Dermis blood vessel endothelial cell (primary cell): ENCODE data around the gene RAB5B. TPM values are rescaled to one million over a fixed set of nuclear protein-coding genes. Genes with fewer than 3 reads are reported as not detected.

Experiments used
- DNase-seq: peaks from one replicate; pipeline ENCODE4 v3.0.0; 2010
- total RNA-seq: library from RNA; depleted of rRNA; stranded (reverse); fragments of >200 nt; gene quantifications from 2 replicates; pipeline ENCODE4 v1.2.3, GENCODE V29; 2014

The RAB5B gene
- total RNA-seq, 1 donor from 2014 or later: 44.8 TPM

DNA sequence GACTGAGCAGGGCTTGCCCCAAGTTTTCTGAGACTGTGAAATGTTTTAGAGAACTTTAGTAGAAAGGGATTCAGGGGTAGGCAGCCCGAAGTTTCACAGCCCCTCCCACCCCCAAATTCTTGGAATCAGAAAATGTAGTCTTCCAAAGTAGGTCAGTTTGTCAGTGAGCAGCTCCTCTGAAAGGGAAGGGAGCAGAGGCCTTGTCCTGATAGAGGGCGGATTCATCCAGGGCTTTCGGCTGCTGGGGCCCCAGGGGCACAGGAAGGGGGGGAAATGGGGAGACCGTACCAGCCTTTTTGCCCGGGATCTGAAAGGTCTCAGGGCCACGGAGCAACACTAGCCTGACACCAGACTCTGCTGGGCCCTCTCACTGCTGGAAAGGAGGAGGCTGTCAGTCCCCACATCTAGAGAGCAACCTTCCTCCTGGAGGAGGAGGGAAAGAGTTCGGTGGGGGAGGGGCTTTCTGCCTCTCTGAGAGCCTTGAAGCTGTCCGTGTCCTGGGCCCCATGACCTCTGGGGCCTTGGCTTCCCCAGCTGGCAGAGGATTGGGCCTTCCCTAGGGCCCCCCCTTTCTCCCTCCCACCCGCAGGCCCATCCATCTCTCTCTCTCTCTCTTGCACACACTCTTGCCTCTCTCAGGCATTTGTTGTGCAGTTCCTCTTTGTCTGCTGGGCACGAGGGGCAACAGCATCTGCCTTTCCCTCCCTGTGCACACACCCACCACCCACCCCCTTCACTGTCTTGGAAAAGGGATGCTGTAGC, 46.7 kb downstream of the RAB5B start, which contains the start of gene IKZF4:
Gene IKZF4, plus strand, starts transcription at position 621 of the 762 bp plus-strand sequence. CDS start 451 bp downstream, outside the sequence.
- no peak for DNase-seq

DNA sequence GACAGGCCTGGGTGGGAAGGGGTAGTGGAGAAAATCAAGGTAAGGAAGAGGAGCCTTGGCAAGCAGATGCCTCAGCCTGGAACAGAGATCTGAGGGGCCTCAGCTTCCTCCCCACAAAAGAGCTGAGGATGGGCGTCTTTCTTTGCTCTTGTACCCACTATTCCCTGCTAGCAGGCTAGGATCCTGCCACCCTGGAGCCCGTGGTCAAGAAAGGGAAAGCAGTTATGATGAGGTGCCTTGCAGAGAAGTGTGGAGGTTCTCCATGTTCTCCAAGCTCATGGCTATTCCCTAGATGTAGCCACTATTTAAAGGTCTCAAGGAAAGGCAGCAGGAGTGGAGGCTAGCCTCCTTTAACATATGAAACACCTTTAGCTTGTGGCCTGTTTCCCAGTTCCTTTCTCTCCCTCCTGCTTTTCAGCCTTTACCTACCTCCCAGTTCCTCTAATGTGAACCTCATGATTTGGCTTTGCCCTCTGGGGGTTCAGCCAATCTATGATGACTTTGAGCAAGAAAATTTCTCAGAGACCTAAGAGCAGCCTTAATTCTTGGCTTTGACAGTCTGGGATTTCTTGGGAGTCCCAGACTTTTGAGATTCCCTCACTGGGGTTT, 48.1 kb downstream of the RAB5B start:
- DNase-seq: no peak

DNA sequence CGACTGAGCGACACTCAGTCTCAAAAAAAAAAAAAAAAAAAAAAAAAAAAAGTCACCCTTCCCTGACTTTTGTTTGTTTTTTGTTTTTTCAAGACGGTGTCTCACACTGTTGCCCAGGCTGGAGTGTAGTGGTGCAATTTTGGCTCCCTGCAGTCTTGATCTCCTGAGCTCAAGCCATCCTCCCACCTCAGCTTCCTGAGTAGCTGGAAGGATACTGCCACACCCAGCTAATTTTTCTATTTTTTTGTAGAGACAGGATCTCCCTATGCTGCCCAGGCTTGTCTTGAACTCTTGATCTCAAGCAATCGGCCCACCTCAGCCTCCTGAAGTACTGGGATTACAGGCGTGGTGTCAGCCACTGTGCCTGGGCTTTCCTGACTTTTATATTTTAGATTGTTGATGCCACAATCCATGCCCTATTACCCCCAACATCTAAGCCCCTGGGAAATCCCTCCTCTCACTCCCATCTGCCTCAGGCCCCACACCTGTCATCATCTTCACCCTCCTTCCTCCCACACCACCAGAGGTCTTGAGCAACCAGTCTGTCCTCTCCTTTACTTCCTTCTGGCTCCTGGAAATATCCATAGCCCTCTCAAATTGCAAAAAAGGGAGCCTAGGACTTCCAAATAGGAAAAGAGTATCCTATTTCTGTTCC, 54.8 kb downstream of the RAB5B start:
- no peak for DNase-seq

- DNase-seq: peak; percentile 37
Observed at GRCh38 chr12:56029166-56029519, 55.3 kb downstream of the RAB5B start.

DNA sequence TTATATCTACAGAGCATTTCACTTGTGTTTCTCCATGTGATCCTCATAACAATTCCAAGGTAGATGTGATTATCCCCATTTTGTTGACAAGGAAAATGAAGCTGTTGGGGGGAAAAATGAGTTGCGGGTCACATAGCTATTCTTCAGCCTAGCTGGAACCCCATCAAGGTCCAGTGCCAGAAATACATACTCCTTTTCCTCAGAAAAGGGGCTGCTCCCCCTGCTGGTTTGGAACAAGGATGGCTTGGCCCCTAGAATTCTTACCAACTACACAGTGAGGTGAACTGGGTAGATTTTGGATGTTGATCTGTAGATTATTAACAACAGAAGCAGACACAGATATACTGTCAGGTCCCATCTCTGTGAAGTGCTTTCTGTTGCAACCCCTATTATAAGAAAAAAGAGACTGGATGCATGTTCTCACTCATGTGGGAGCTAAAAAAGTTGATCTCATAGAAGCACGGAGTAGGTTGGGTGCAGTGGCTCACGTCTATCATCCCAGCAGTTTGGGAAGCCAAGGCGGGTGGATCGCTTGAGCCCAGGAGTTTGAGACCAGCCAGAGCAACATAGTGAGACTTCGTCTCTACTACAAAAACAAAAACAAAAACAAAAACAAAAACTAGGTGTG, 55.9 kb downstream of the RAB5B start:
- peak; percentile 82 for DNase-seq

GRCh38 chr12:56031987-56032386, 58.1 kb downstream of the RAB5B start:
- no peak for DNase-seq

- no peak for DNase-seq
Observed at GRCh38 chr12:56034586-56035332, 60.9 kb downstream of the RAB5B start.

DNA sequence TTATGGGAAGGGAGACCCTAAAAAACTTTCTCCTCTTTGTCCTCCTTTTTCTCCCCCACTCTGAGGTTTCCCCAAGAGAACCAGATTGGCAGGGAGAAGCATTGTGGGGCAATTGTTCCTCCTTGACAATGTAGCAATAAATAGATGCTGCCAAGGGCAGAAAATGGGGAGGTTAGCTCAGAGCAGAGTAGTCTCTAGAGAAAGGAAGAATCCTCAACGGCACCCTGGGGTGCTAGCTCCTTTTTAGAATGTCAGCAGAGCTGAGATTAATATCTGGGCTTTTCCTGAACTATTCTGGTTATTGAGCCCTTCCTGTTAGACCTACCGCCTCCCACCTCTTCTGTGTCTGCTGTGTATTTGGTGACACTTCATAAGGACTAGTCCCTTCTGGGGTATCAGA, 63.3 kb downstream of the RAB5B start:
- DNase-seq: no peak

DNA sequence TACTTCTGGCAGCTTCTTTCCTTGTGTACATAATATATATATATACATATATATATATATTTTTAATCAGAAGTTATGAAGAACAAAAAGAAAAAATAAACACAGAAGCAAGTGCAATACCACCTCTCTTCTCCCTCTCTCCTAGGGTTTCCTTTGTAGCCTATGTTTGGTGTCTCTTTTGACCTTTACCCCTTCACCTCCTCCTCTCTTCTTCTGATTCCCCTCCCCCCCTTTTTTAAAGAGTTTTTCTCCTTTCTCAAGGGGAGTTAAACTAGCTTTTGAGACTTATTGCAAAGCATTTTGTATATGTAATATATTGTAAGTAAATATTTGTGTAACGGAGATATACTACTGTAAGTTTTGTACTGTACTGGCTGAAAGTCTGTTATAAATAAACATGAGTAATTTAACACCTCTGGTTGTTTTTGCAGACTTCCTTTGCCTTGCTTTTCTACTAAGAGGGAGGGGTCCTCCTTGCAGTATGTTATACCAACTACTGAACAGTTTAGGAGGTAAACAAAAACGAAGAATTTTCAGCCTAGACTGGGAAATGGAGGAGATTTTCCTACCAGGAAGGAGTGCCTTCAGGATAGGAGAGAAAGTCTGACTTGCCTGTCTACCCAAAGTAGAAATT, 64.3 kb downstream of the RAB5B start:
- no peak for DNase-seq

- no peak for DNase-seq
Observed at GRCh38 chr12:56040151-56040550, 66.3 kb downstream of the RAB5B start.

GRCh38 chr12:56040963-56041551, 67.2 kb downstream of the RAB5B start:
- DNase-seq: no peak

DNA sequence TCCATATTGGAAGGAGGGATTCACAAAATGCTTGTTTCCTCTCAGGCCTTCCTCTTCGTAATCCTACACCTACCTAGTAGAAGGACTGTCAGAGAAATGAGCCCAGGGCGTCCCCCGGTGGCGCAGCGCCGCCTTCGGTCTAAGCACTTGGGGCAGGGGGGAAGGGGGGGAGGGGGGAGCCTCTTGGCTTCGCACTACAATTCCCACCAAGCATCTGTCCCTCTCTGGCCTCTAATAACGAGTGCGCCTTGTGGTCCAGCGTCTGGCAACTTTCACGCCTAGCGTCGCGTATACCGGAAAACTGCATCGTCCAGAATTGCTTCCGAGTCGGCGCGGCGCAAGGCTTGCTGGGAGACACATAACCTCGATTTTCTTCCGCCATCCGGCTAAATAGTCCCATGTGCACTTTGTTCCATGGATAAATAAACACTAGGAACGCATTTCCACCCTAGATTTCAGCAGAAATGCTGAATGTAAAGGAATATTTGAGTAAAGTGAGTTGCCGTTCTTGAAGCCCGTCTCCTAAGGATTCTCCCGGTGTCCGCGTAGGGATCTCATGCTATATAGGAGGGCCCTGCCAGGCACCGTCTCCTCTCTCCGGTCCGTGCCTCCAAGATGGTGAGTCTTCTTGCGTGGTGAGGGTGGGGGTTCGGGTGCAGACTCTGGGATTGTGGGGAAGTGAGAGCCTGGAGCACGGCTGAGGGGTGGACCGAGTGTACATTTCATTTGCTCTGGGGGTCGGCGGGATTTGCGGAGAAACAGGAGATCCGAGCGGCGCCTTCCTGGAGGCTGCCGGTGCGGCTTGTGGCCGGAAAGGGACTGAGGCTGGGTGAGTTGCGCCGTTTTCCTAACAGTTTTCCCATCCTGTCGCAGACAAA, 67.9 kb downstream of the RAB5B start, which contains the start of gene RPS26:
Gene RPS26, plus strand, starts transcription at position 367 of the 878 bp plus-strand sequence. Its CDS starts 249 bp downstream, at position 616.
- peak; percentile 100 for DNase-seq

- DNase-seq: peak; percentile 20
Observed at GRCh38 chr12:56042430-56042813, 68.5 kb downstream of the RAB5B start.

- no peak for DNase-seq
Observed at GRCh38 chr12:56042843-56043242, 69.0 kb downstream of the RAB5B start.

Other genes starting within 250 kb of the RAB5B start
- 752 and 1,427 TPM in 2 replicates for gene CD63, start 245.1 kb upstream of the RAB5B start, total RNA-seq
- 1.4 and 5.9 TPM in 2 replicates for gene GDF11, start 231.0 kb upstream of the RAB5B start, total RNA-seq
- gene SARNP, start 156.4 kb upstream of the RAB5B start, total RNA-seq: 93.8 and 113 TPM in 2 replicates
- 35.3 and 38.6 TPM in 2 replicates for gene ORMDL2, start 156.0 kb upstream of the RAB5B start, total RNA-seq
- 63.2 and 65.9 TPM in 2 replicates for gene DNAJC14, start 144.5 kb upstream of the RAB5B start, total RNA-seq
- gene MMP19, start 131.1 kb upstream of the RAB5B start, total RNA-seq: 0.68 and 1.1 TPM in 2 replicates
- 33.1 and 34.9 TPM in 2 replicates for gene PYM1, start 46.2 kb upstream of the RAB5B start, total RNA-seq
- gene DGKA, start 42.9 kb upstream of the RAB5B start, total RNA-seq: 23.7 and 41.5 TPM in 2 replicates
- 0.37 and 1.5 TPM in 2 replicates for gene PMEL, start 8.0 kb upstream of the RAB5B start, total RNA-seq
- 20.8 and 35.0 TPM in 2 replicates for gene CDK2, start 7.2 kb upstream of the RAB5B start, total RNA-seq
- gene SUOX, start 23.2 kb downstream of the RAB5B start, total RNA-seq: 12.4 and 18.9 TPM in 2 replicates
- 0.70 and 1.4 TPM in 2 replicates for gene IKZF4, start 47.0 kb downstream of the RAB5B start, total RNA-seq
- 199 and 372 TPM in 2 replicates for gene RPS26, start 67.8 kb downstream of the RAB5B start, total RNA-seq
- gene ERBB3, start 106.1 kb downstream of the RAB5B start, total RNA-seq: 0.34 and 0.88 TPM in 2 replicates
- 106 and 276 TPM in 2 replicates for gene PA2G4, start 130.5 kb downstream of the RAB5B start, total RNA-seq
- 2,567 and 3,056 TPM in 2 replicates for gene RPL41, start 142.6 kb downstream of the RAB5B start, total RNA-seq
- 4.7 and 5.6 TPM in 2 replicates for gene ZC3H10, start 144.2 kb downstream of the RAB5B start, total RNA-seq
- gene ESYT1, start 154.2 kb downstream of the RAB5B start, total RNA-seq: 400 and 456 TPM in 2 replicates
- 80.8 and 96.8 TPM in 2 replicates for gene MYL6B, start 178.5 kb downstream of the RAB5B start, total RNA-seq
- 1,647 and 2,863 TPM in 2 replicates for gene MYL6, start 184.3 kb downstream of the RAB5B start, total RNA-seq
- 47.5 and 51.2 TPM in 2 replicates for gene SMARCC2, start 215.4 kb downstream of the RAB5B start, total RNA-seq
- 102 and 119 TPM in 2 replicates for gene RNF41, start 247.8 kb downstream of the RAB5B start, total RNA-seq